Measurements from ENCODE around the gene CENPM.

Gene CENPM

GRCh38 chr22:41891407-41891806 is 55.5 kb downstream of the CENPM start:
- no peak for DNase-seq

Data from MV-4-11 (cell line).